ENCODE results near the gene OR5K2.

The OR5K2 gene

DNA sequence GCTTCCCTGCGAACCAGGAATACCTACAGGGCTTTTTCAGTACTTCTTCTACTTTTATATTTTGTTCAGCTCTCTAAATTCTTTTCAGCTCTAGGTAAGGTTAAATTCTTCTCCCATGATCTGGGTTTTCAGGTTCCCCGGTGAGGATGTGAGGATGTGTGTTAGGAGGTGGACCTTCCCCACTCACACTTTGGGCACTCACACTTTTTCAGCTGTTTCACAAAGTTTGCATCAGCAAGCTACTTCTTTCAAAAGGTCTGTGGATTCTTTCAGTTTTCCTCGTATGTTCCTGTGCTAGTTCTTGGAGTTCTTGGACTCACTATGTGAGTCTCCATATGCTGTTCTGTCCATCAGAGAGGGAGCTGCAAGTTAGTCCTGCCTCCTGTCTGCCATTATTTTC is 13.9 kb upstream of the OR5K2 start:
- no peaks in the 10 kb centered on the region for H3K27me3 ChIP-seq
- H4K20me1 ChIP-seq: no peaks in the 10 kb centered on the region
- H3K4me2 ChIP-seq: no peak overlapping the region
- no peaks in the 10 kb centered on the region for H3K36me3 ChIP-seq
- no peaks in the 10 kb centered on the region for H3K4me1 ChIP-seq
- H3K9me3 ChIP-seq (replicated peaks in 1 of 11): peaks cover 4 to 34% (median 13%) of the 10 kb centered on the region in 11 experiments; a peak in 14 of 22 replicates
- H3K27ac ChIP-seq: no peak overlapping the region
- H3K9ac ChIP-seq: no peak overlapping the region
- no peak overlapping the region for H3K4me3 ChIP-seq
- TF ChIP-seq Cebpa-rat (IDR thresholded peaks at IDR 0.05): no peak

GRCh38 chr3:98500019-98500418 is 2.5 kb downstream of the OR5K2 start:
- H3K36me3 ChIP-seq: no peaks in the 10 kb centered on the region
- H3K9me3 ChIP-seq (replicated peaks in 1 of 11): no peaks in the 10 kb centered on the region
- no peak overlapping the region for H3K4me3 ChIP-seq
- no peak for TF ChIP-seq Cebpa-rat (IDR thresholded peaks at IDR 0.05)
- no peaks in the 10 kb centered on the region for H3K27me3 ChIP-seq
- H3K27ac ChIP-seq: no peak overlapping the region
- H3K4me2 ChIP-seq: no peak overlapping the region
- no peaks in the 10 kb centered on the region for H3K4me1 ChIP-seq
- H4K20me1 ChIP-seq: no peaks in the 10 kb centered on the region
- no peak overlapping the region for H3K9ac ChIP-seq

- Histone ChIP-seq H3K4me3 (no peak overlapping the region), H3K4me2 (no peak overlapping the region), H3K9me3 (replicated peaks in 1 of 11) (no peaks in the 10 kb centered on the region), H3K27ac (no peak overlapping the region), H4K20me1 (no peaks in the 10 kb centered on the region), H3K27me3 (no peaks in the 10 kb centered on the region), H3K36me3 (no peaks in the 10 kb centered on the region), H3K9ac (no peak overlapping the region), H3K4me1 (no peaks in the 10 kb centered on the region)
- TF ChIP-seq Cebpa-rat (IDR thresholded peaks at IDR 0.05): no peak
These were observed 3.8 kb downstream of the OR5K2 start for GRCh38 chr3:98501270-98501669.

DNA sequence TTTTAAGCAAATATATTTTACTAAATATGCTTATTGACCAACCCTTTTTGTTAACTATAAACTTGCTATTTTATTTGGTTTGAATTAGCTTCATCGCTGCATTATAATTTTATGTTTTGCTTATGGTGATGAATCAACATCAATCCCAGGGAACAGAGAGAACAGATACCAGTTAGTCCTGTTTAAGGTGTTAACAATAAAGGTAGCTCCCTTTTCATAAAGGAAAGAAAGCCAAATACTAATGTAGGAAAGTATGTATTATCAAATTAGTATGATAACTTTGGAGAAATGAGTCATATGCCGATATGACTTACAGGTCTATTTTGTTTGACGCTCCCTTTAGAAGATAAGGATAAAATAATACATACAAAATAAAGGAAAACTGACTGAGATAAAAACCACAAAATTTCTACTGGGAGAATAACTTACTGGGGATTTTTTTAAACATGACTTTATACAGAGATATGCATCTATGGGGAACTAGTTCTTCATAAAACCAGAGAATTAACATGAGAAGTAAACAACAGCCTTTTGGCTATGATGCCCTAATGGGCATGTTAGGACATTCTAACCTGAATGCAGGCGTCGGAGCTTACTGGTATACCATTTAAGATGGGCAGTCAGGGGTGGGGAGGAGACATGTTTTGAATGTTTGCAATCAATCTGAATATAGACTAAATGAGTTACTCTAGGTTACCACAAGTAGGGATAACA is 4.5 kb downstream of the OR5K2 start:
- no peak overlapping the region for H3K27ac ChIP-seq
- TF ChIP-seq Cebpa-rat (IDR thresholded peaks at IDR 0.05): no peak
- no peak overlapping the region for H3K9ac ChIP-seq
- H3K4me1 ChIP-seq: no peaks in the 10 kb centered on the region
- no peaks in the 10 kb centered on the region for H3K9me3 ChIP-seq (replicated peaks in 1 of 11)
- H3K4me2 ChIP-seq: no peak overlapping the region
- H3K4me3 ChIP-seq: no peak overlapping the region
- no peaks in the 10 kb centered on the region for H4K20me1 ChIP-seq
- H3K27me3 ChIP-seq: no peaks in the 10 kb centered on the region
- H3K36me3 ChIP-seq: no peaks in the 10 kb centered on the region

DNA sequence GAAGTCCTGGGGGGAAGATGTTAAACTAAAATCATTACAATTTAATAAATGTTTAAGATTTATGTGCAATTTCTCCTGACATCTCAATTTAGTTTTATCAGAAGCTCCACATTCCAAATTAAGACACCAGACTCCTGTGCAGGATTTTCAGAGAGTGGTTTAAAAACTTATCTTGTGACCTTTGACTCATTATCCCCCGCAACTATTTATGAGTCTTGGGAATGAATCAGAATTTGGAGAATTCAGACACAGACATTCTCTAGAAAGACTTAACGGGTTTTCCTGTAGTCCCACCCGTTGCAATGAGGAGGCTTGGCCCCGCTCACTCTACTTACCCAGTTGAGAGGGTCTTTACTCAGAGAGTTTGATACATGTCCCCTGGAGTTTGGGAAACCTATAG is 7.1 kb downstream of the OR5K2 start:
- H3K36me3 ChIP-seq: peaks cover 0 to under 1% (median 0%) of the 10 kb centered on the region in 11 experiments; a peak in 1 of 22 replicates
- no peaks in the 10 kb centered on the region for H3K4me1 ChIP-seq
- no peak for TF ChIP-seq Cebpa-rat (IDR thresholded peaks at IDR 0.05)
- no peaks in the 10 kb centered on the region for H3K9me3 ChIP-seq (replicated peaks in 1 of 11)
- H3K27me3 ChIP-seq: no peaks in the 10 kb centered on the region
- no peak overlapping the region for H3K4me3 ChIP-seq
- no peak overlapping the region for H3K9ac ChIP-seq
- H4K20me1 ChIP-seq: no peaks in the 10 kb centered on the region
- no peak overlapping the region for H3K4me2 ChIP-seq
- H3K27ac ChIP-seq: no peak overlapping the region

- H3K9ac ChIP-seq: no peak overlapping the region
- peaks cover 6 to 35% (median 28%) of the 10 kb centered on the region in 10 experiments for H3K4me1 ChIP-seq
These were observed 11.1 kb downstream of the OR5K2 start for GRCh38 chr3:98508582-98508981.

GRCh38 chr3:98512576-98512975 is 15.1 kb downstream of the OR5K2 start:
- H3K9ac ChIP-seq: no peak overlapping the region
- peak overlapping the region in 4 of 11 experiments; percentile 31 to 73 (median 57); a peak in 8 of 22 replicates for H3K4me2 ChIP-seq
- H3K36me3 ChIP-seq: peaks cover 29 to 68% (median 44%) of the 10 kb centered on the region in 11 experiments
- H4K20me1 ChIP-seq: peaks cover 0 to 11% (median 0%) of the 10 kb centered on the region in 11 experiments; a peak in 4 of 22 replicates
- H3K27me3 ChIP-seq: no peaks in the 10 kb centered on the region
- peaks cover 16 to 48% (median 35%) of the 10 kb centered on the region in 10 experiments for H3K4me1 ChIP-seq
- H3K9me3 ChIP-seq (replicated peaks in 1 of 11): no peaks in the 10 kb centered on the region
- H3K27ac ChIP-seq: peak overlapping the region in 9 of 11 experiments; percentile 4 to 68 (median 53); a peak in 17 of 22 replicates
- TF ChIP-seq Cebpa-rat (IDR thresholded peaks at IDR 0.05): no peak
- H3K4me3 ChIP-seq: no peak overlapping the region

More at GRCh38 chr3:98508582-98508981, 11.1 kb downstream of the OR5K2 start:
- Histone ChIP-seq H3K27me3 (no peaks in the 10 kb centered on the region), H3K4me2 (no peak overlapping the region), H4K20me1 (no peaks in the 10 kb centered on the region), H3K27ac (no peak overlapping the region), H3K9me3 (replicated peaks in 1 of 11) (no peaks in the 10 kb centered on the region), H3K4me3 (no peak overlapping the region), H3K36me3 (peaks cover 0 to 29% (median 4%) of the 10 kb centered on the region in 11 experiments; a peak in 9 of 22 replicates)
- TF ChIP-seq Cebpa-rat (IDR thresholded peaks at IDR 0.05): no peak

GRCh38 chr3:98513091-98513511 is 15.6 kb downstream of the OR5K2 start:
- Histone ChIP-seq H3K4me2 (peak overlapping the region in 8 of 11 experiments; percentile 1 to 73 (median 37); a peak in 12 of 22 replicates), H3K4me1 (peaks cover 16 to 48% (median 35%) of the 10 kb centered on the region in 10 experiments), H3K9ac (0 out of 22 replicates have a peak overlapping the region, but pooled peaks of 1 of the 11 experiments have one; percentile 10), H3K27me3 (no peaks in the 10 kb centered on the region), H4K20me1 (peaks cover 0 to 17% (median 0%) of the 10 kb centered on the region in 11 experiments; a peak in 4 of 22 replicates), H3K36me3 (peaks cover 34 to 74% (median 49%) of the 10 kb centered on the region in 11 experiments), H3K4me3 (no peak overlapping the region), H3K9me3 (replicated peaks in 1 of 11) (no peaks in the 10 kb centered on the region), H3K27ac (peak overlapping the region in 9 of 11 experiments; percentile 28 to 68 (median 58); a peak in 14 of 22 replicates)
- TF ChIP-seq Cebpa-rat (IDR thresholded peaks at IDR 0.05): peak in 7 of 11 experiments; percentile 35 to 73 (median 58); a peak in 11 of 22 replicates

DNA sequence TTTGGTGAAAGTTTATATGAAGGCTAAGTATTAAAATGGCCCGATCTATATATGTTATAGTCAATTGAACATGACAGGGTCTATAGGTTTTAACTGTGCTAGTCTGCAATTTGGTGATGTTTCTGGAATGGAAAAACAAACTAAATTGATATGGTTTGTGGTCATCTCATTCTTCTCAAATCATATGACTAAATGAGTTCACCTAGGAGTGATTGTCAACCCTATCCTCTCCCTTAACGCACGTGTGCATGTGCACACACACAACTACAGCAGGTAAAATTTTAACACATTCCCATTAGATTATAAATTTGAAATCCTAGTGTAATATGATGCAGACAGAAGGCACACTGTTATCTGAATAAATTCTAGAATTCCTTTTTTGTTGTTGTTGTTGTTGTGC is 16.3 kb downstream of the OR5K2 start:
- H3K4me2 ChIP-seq: peak overlapping the region in 6 of 11 experiments; percentile 10 to 73 (median 48); a peak in 9 of 22 replicates
- peaks cover 40 to 80% (median 56%) of the 10 kb centered on the region in 11 experiments for H3K36me3 ChIP-seq
- peaks cover 16 to 48% (median 36%) of the 10 kb centered on the region in 10 experiments for H3K4me1 ChIP-seq
- no peak overlapping the region for H3K4me3 ChIP-seq
- TF ChIP-seq Cebpa-rat (IDR thresholded peaks at IDR 0.05): no peak
- peak overlapping the region in 9 of 11 experiments; percentile 28 to 68 (median 45); a peak in 14 of 22 replicates for H3K27ac ChIP-seq
- H4K20me1 ChIP-seq: peaks cover 0 to 23% (median under 1%) of the 10 kb centered on the region in 11 experiments; a peak in 8 of 22 replicates
- H3K27me3 ChIP-seq: no peaks in the 10 kb centered on the region
- H3K9me3 ChIP-seq (replicated peaks in 1 of 11): no peaks in the 10 kb centered on the region
- peak overlapping the region in 2 of 11 experiments; percentile 10 to 18; a peak in 1 of 22 replicates for H3K9ac ChIP-seq

All from BLaER1 treated with 17β-estradiol and CSF1 and Interleukin-3, amounts not matched to agents 10 nM and 100 nM (cell line).